C4-2B (cell line): ENCODE results near the gene NEK3.

ENCODE experiments used
- ZFX ChIP-seq: fragments of 450-650 bp; IDR thresholded peaks from 2 replicates; pipeline ENCODE4 v1.6.1; 2017
- TF ChIP-seq, protein P1 (sequence below): fragments of 450-650 bp; conservative IDR thresholded peaks from 2 replicates; pipeline ENCODE4 v1.5.1; 2017; ENCODE audit warnings: mild to moderate bottlenecking

DNA sequence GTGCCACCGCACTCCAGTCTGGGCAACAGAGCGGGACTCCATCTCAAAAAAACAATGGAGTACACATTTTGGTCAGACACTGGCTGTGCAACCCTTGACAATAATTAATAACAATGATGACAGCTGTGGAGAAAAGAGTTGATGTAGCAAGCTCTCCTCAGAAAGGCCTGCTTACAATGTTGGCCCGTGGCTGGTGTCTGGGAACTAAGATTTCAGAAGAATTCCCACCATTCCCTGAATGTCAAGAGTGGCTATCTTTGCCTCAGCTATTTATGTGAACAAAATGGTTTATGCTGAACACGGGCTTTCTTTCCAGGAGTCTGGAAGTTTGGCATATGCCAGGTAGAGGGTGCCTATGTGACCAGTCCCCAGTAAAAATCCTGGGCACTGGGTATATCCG is 56.0 kb downstream of the NEK3 start:
- TF ChIP-seq, protein P1, sequence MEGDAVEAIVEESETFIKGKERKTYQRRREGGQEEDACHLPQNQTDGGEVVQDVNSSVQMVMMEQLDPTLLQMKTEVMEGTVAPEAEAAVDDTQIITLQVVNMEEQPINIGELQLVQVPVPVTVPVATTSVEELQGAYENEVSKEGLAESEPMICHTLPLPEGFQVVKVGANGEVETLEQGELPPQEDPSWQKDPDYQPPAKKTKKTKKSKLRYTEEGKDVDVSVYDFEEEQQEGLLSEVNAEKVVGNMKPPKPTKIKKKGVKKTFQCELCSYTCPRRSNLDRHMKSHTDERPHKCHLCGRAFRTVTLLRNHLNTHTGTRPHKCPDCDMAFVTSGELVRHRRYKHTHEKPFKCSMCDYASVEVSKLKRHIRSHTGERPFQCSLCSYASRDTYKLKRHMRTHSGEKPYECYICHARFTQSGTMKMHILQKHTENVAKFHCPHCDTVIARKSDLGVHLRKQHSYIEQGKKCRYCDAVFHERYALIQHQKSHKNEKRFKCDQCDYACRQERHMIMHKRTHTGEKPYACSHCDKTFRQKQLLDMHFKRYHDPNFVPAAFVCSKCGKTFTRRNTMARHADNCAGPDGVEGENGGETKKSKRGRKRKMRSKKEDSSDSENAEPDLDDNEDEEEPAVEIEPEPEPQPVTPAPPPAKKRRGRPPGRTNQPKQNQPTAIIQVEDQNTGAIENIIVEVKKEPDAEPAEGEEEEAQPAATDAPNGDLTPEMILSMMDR, result no peak
- no peak for TF ChIP-seq ZFX
